CD8-positive, alpha-beta memory T cell (primary cell): Measurements from ENCODE around the gene ZFP64. TPM values are rescaled to one million over a fixed set of nuclear protein-coding genes. Genes with fewer than 3 reads are reported as not detected.
"Not testable (repeated sequence)": the region's sequence is repeated elsewhere in the genome, so short reads cannot be mapped to it uniquely, and the experiment has no call there.

ENCODE experiments used
- CTCF ChIA-PET: fragments of 350-600 bp; sonication (Branson Sonifier 250); formaldehyde crosslinking; loops from one replicate; lab custom pipeline; 2021; ENCODE audit warnings: antibody characterized with exemption; lab: Charles Lee
- POLR2A ChIA-PET: fragments of 350-600 bp; sonication (Branson Sonifier 250); formaldehyde crosslinking; loops from one replicate; lab custom pipeline; 2021; ENCODE audit warnings: antibody characterized with exemption; lab: Charles Lee
- DNase-seq, 5 donors: peaks; one replicate each; pipeline versions ENCODE4 v3.0.0 to v3.0.0-alpha.2; 2020 to 2022; ENCODE audit warnings: mixed read lengths in 1 of 5
- H3K27ac ChIP-seq: one replicate; pipeline ENCODE4 v1.7.0; 2013; ENCODE audit warnings: low read depth, mild to moderate bottlenecking, low read length, moderate library complexity
- H3K27me3 ChIP-seq: 2 replicates; pipeline ENCODE4 v1.7.0; 2013; ENCODE audit warnings: low read length, mild to moderate bottlenecking; ENCODE audit not compliant: insufficient read depth, poor library complexity, severe bottlenecking
- H3K36me3 ChIP-seq: 2 replicates; pipeline ENCODE4 v1.7.0; 2013; ENCODE audit warnings: mild to moderate bottlenecking, low read length, moderate library complexity; ENCODE audit not compliant: insufficient read depth
- H3K4me1 ChIP-seq: 2 replicates; pipeline ENCODE4 v1.7.0; 2013; ENCODE audit warnings: mild to moderate bottlenecking, low read length, moderate library complexity; ENCODE audit not compliant: insufficient read depth
- H3K4me3 ChIP-seq: 2 replicates; pipeline ENCODE4 v1.7.0; 2013; ENCODE audit warnings: mild to moderate bottlenecking, low read length
- H3K9me3 ChIP-seq: 2 replicates; pipeline ENCODE4 v1.7.0; 2013; ENCODE audit warnings: mild to moderate bottlenecking, low read length
- H3K27ac Mint-ChIP-seq, 8 donors: one replicate each; pipeline ENCODE4 v1.8.0; 2020 to 2021; ENCODE audit warnings: mixed read lengths in 8 of 8, mild to moderate bottlenecking in 6 of 8, inconsistent platforms in 3 of 8, moderate library complexity in 3 of 8
- H3K27me3 Mint-ChIP-seq, 2 donors: one replicate each; pipeline ENCODE4 v1.8.0; 2020 to 2021; ENCODE audit warnings: mixed read lengths in 2 of 2, mild to moderate bottlenecking in 1 of 2, moderate library complexity in 1 of 2
- H3K36me3 Mint-ChIP-seq, 3 donors: one replicate each; pipeline ENCODE4 v1.8.0; 2020 to 2021; ENCODE audit warnings: mixed read lengths in 3 of 3, inconsistent platforms in 1 of 3, mild to moderate bottlenecking in 1 of 3
- H3K4me1 Mint-ChIP-seq, 3 donors: one replicate each; pipeline ENCODE4 v1.8.0; 2020 to 2021; ENCODE audit warnings: mixed read lengths in 3 of 3, inconsistent platforms in 1 of 3, mild to moderate bottlenecking in 1 of 3
- H3K4me3 Mint-ChIP-seq, 7 donors: one replicate each; pipeline ENCODE4 v1.8.0; 2020 to 2021; ENCODE audit warnings: mixed read lengths in 7 of 7, mild to moderate bottlenecking in 6 of 7, moderate library complexity in 4 of 7, inconsistent platforms in 2 of 7
- H3K9me3 Mint-ChIP-seq, 5 donors: one replicate each; pipeline ENCODE4 v1.8.0; 2020 to 2022; ENCODE audit warnings: mixed read lengths in 5 of 5, mild to moderate bottlenecking in 3 of 5, moderate library complexity in 2 of 5, inconsistent platforms in 1 of 5
- polyA plus RNA-seq: library from polyadenylated mRNA; unstranded; fragments of 300-500 nt; fragmentation: Illumina TruSeq; gene quantifications from one replicate; pipeline ENCODE4 v1.2.3, GENCODE V29; 2021
- total RNA-seq, 2 experiments: library from RNA; stranded (reverse); gene quantifications; one replicate each; pipeline ENCODE4 v1.2.3, GENCODE V29; 2021

ZFP64 gene
- total and polyA plus RNA-seq, 3 experiments from 2014 or later, result 11.1 to 11.9 (median 11.6) TPM

- Histone ChIP-seq H3K4me1 (no peaks in the 10 kb centered on the region), H3K36me3 (no peaks in the 10 kb centered on the region), H3K9me3 (no peaks in the 10 kb centered on the region), H3K4me3 (no peak overlapping the region), H3K27ac (no peak overlapping the region), H3K27me3 (no peaks in the 10 kb centered on the region)
- Mint-ChIP-seq H3K27me3 (peaks cover 7 to 16% of the 10 kb centered on the region in 2 donors), H3K36me3 (no peaks in the 10 kb centered on the region), H3K4me1 (no peaks in the 10 kb centered on the region), H3K27ac (peak overlapping the region in 1 of 8 donors; percentile 27), H3K4me3 (no peak overlapping the region), H3K9me3 (no peaks in the 10 kb centered on the region)
- DNase-seq, result no peak
- CTCF ChIA-PET, result interaction anchor here (1.5 kb wide), 1 partner anchor 9 kb away, joined by 7 read pairs; the partner anchor contains the start of gene ZFP64
- POLR2A ChIA-PET, result no interaction called here
These were observed 9.3 kb upstream of the ZFP64 start for GRCh38 chr20:52200870-52201269.

- H3K27me3 Mint-ChIP-seq, result peaks cover 2 to 7% of the 10 kb centered on the region in 2 donors
- H3K36me3 ChIP-seq, result no peaks in the 10 kb centered on the region
- H3K9me3 Mint-ChIP-seq, result no peaks in the 10 kb centered on the region
- no peak overlapping the region for H3K27ac Mint-ChIP-seq
- H3K4me1 ChIP-seq, result peaks cover 8% of the 10 kb centered on the region
- POLR2A ChIA-PET, result no interaction called here
- H3K27ac ChIP-seq, result no peak overlapping the region
- H3K9me3 ChIP-seq, result no peaks in the 10 kb centered on the region
- CTCF ChIA-PET, result interaction anchor here (0.8 kb wide), 1 partner anchor 12 kb away, joined by 3 read pairs; no protein-coding TSS in a partner anchor
- peaks cover 9 to 11% (median 11%) of the 10 kb centered on the region in 3 donors for H3K4me1 Mint-ChIP-seq
- H3K36me3 Mint-ChIP-seq, result peaks cover 0 to 3% (median 0%) of the 10 kb centered on the region in 3 donors
- H3K27me3 ChIP-seq, result no peaks in the 10 kb centered on the region
- H3K4me3 Mint-ChIP-seq, result no peak overlapping the region
- H3K4me3 ChIP-seq, result no peak overlapping the region
- DNase-seq, result no peak
These were observed 5.3 kb upstream of the ZFP64 start for GRCh38 chr20:52196845-52197244.

GRCh38 chr20:52193886-52194545 lies 2.4 kb upstream of the ZFP64 start:
- Mint-ChIP-seq H3K4me3 (peak overlapping the region in 2 of 7 donors; percentile 6 to 74), H3K27me3 (no peaks in the 10 kb centered on the region), H3K9me3 (no peaks in the 10 kb centered on the region), H3K4me1 (peaks cover 20 to 26% (median 25%) of the 10 kb centered on the region in 3 donors), H3K36me3 (peaks cover 0 to 9% (median 0%) of the 10 kb centered on the region in 3 donors), H3K27ac (peak overlapping the region in 3 of 8 donors; percentile 38 to 82 (median 42))
- no peak overlapping the region for H3K4me3 ChIP-seq
- CTCF ChIA-PET, result no interaction called here
- no peak for DNase-seq
- POLR2A ChIA-PET, result no interaction called here
- no peak overlapping the region for H3K27ac ChIP-seq
- H3K9me3 ChIP-seq, result no peaks in the 10 kb centered on the region
- peaks cover 17% of the 10 kb centered on the region for H3K4me1 ChIP-seq
- H3K27me3 ChIP-seq, result no peaks in the 10 kb centered on the region
- H3K36me3 ChIP-seq, result no peaks in the 10 kb centered on the region

GRCh38 chr20:52193133-52193532 lies 1.6 kb upstream of the ZFP64 start:
- CTCF ChIA-PET, result no interaction called here
- H3K27me3 Mint-ChIP-seq, result no peaks in the 10 kb centered on the region

GRCh38 chr20:52192719-52193007 lies 1.1 kb upstream of the ZFP64 start:
- peak overlapping the region; percentile 72 to 98 (median 92) for H3K27ac Mint-ChIP-seq
- peaks cover 0 to 11% (median 0%) of the 10 kb centered on the region in 3 donors for H3K36me3 Mint-ChIP-seq
- Histone ChIP-seq H3K27ac (peak overlapping the region; percentile 66), H3K4me1 (peaks cover 17% of the 10 kb centered on the region)
- peaks cover 20 to 26% (median 25%) of the 10 kb centered on the region in 3 donors for H3K4me1 Mint-ChIP-seq
- H3K9me3 ChIP-seq, CTCF ChIA-PET, DNase-seq, POLR2A ChIA-PET, H3K9me3 Mint-ChIP-seq, H3K27me3 Mint-ChIP-seq, H3K4me3 ChIP-seq, H3K36me3 ChIP-seq, H3K27me3 ChIP-seq: not testable (repeated sequence)
- peak overlapping the region; percentile 88 to 96 (median 92) for H3K4me3 Mint-ChIP-seq

More at GRCh38 chr20:52193133-52193532, 1.6 kb upstream of the ZFP64 start:
- Histone ChIP-seq H3K4me3 (no peak overlapping the region), H3K9me3 (no peaks in the 10 kb centered on the region), H3K27me3 (no peaks in the 10 kb centered on the region), H3K36me3 (no peaks in the 10 kb centered on the region), H3K27ac (no peak overlapping the region), H3K4me1 (peaks cover 17% of the 10 kb centered on the region)
- DNase-seq, result no peak
- POLR2A ChIA-PET, result no interaction called here
- no peaks in the 10 kb centered on the region for H3K9me3 Mint-ChIP-seq
- peaks cover 0 to 9% (median 0%) of the 10 kb centered on the region in 3 donors for H3K36me3 Mint-ChIP-seq
- H3K4me1 Mint-ChIP-seq, result peaks cover 20 to 26% (median 25%) of the 10 kb centered on the region in 3 donors
- peak overlapping the region in 6 of 7 donors; percentile 88 to 96 (median 92) for H3K4me3 Mint-ChIP-seq
- H3K27ac Mint-ChIP-seq, result peak overlapping the region in 7 of 8 donors; percentile 31 to 98 (median 90)

GRCh38 chr20:52191916-52192718 lies 538 bp upstream of the ZFP64 start:
- Mint-ChIP-seq H3K9me3 (no peaks in the 10 kb centered on the region), H3K27me3 (no peaks in the 10 kb centered on the region), H3K4me3 (peak overlapping the region; percentile 88 to 96 (median 92)), H3K36me3 (peaks cover 0 to 11% (median 0%) of the 10 kb centered on the region in 3 donors), H3K4me1 (peaks cover 20 to 26% (median 25%) of the 10 kb centered on the region in 3 donors), H3K27ac (peak overlapping the region; percentile 72 to 98 (median 92))
- POLR2A ChIA-PET, result interaction anchor here (0.6 kb wide), 1 partner anchor 525 kb away, joined by 3 read pairs; no protein-coding TSS in a partner anchor
- peak; percentile 37 to 80 (median 68) for DNase-seq
- no peaks in the 10 kb centered on the region for H3K9me3 ChIP-seq
- H3K27me3 ChIP-seq, result no peaks in the 10 kb centered on the region
- peak overlapping the region; percentile 66 for H3K27ac ChIP-seq
- CTCF ChIA-PET, result interaction anchor here (1.1 to 2.2 kb wide), 6 partner anchors 9 to 219 kb away, joined by 4 to 7 read pairs (median 4); no protein-coding TSS in a partner anchor
- H3K4me3 ChIP-seq, result peak overlapping the region; percentile 79
- H3K36me3 ChIP-seq, result no peaks in the 10 kb centered on the region
- peaks cover 17% of the 10 kb centered on the region for H3K4me1 ChIP-seq

- POLR2A ChIA-PET, result no interaction called here
- DNase-seq, result peak in 4 of 5 donors; percentile 5 to 49 (median 21)
- H3K4me1 ChIP-seq, result peaks cover 17% of the 10 kb centered on the region
- peaks cover 0 to 23% (median 6%) of the 10 kb centered on the region in 3 donors for H3K36me3 Mint-ChIP-seq
- no peaks in the 10 kb centered on the region for H3K9me3 ChIP-seq
- H3K9me3 Mint-ChIP-seq, result no peaks in the 10 kb centered on the region
- peaks cover 20 to 26% (median 25%) of the 10 kb centered on the region in 3 donors for H3K4me1 Mint-ChIP-seq
- no peaks in the 10 kb centered on the region for H3K27me3 Mint-ChIP-seq
- peak overlapping the region; percentile 79 for H3K4me3 ChIP-seq
- H3K27ac Mint-ChIP-seq, result peak overlapping the region; percentile 72 to 94 (median 91)
- H3K27me3 ChIP-seq, result no peaks in the 10 kb centered on the region
- H3K36me3 ChIP-seq, result no peaks in the 10 kb centered on the region
- H3K4me3 Mint-ChIP-seq, result peak overlapping the region; percentile 88 to 98 (median 95)
- H3K27ac ChIP-seq, result peak overlapping the region; percentile 66
- CTCF ChIA-PET, result interaction anchor here (1.4 to 2.2 kb wide), 3 partner anchors 9 to 17 kb away, joined by 4 to 7 read pairs (median 6); no protein-coding TSS in a partner anchor
These were observed 995 bp downstream of the ZFP64 start for GRCh38 chr20:52190437-52191131.
